ENCODE data around the gene MYO1A. TPM values are rescaled to one million over a fixed set of nuclear protein-coding genes. Genes with fewer than 3 reads are reported as not detected.

The MYO1A gene
- total and polyA plus RNA-seq, 8 donors = 0.70 to 97.3 (median 17.4) TPM

GRCh38 chr12:57069523-57069922 is 19.6 kb upstream of the MYO1A start:
- Histone ChIP-seq H3K36me3 (peaks cover 0 to 39% (median 34%) of the 10 kb centered on the region in 4 donors), H3K4me3 (no peak overlapping the region), H3K27me3 (no peaks in the 10 kb centered on the region), H3K27ac (peak overlapping the region; percentile 16 to 79 (median 77)), H3K9me3 (no peaks in the 10 kb centered on the region), H3K4me1 (peaks cover 0 to 34% (median 17%) of the 10 kb centered on the region in 4 donors)
- 20 to 38% (median 27%) methylated on average over 3 of the region's 3 CpGs for WGBS, 5 donors
- TF ChIP-seq POLR2AphosphoS5 (IDR thresholded peaks at IDR 0.05) (peak in 2 of 3 donors; percentile 40 to 81), CTCF (IDR thresholded peaks at IDR 0.05) (peak in 5 of 7 experiments; percentile 76 to 96 (median 86)), POLR2A (IDR thresholded peaks at IDR 0.05) (no peak)
- DNase-seq = peak; percentile 60 to 93
- intact Hi-C loops (cut with DNase I; ENCODE audit: low total_unique reads) = loop anchor here (5.0 kb wide), 1 partner anchor 43 kb away; the partner anchor contains the start of gene STAT6

GRCh38 chr12:57066245-57066644 is 16.3 kb upstream of the MYO1A start:
- WGBS, 5 donors = 42 to 68% (median 52%) methylated on average over 2 of the region's 2 CpGs
- peaks cover 0 to 32% (median 24%) of the 10 kb centered on the region in 4 donors for H3K36me3 ChIP-seq
- TF ChIP-seq POLR2A (IDR thresholded peaks at IDR 0.05) (no peak), EP300 (IDR thresholded peaks at IDR 0.05) (no peak), CTCF (IDR thresholded peaks at IDR 0.05) (no peak), POLR2AphosphoS5 (IDR thresholded peaks at IDR 0.05) (no peak)
- H3K4me3 ChIP-seq = no peak overlapping the region
- H3K4me1 ChIP-seq = peaks cover 0 to 26% (median 9%) of the 10 kb centered on the region in 4 donors
- H3K9me3 ChIP-seq = no peaks in the 10 kb centered on the region
- H3K27ac ChIP-seq = peak overlapping the region in 2 of 5 donors; percentile 35 to 62
- DNase-seq = no peak
- intact Hi-C loops (cut with DNase I; ENCODE audit: low total_unique reads) = loop anchor here (5.0 kb wide), 1 partner anchor 46 kb away; the partner anchor contains the start of gene STAT6
- no peaks in the 10 kb centered on the region for H3K27me3 ChIP-seq

- 63 to 73% (median 71%) methylated on average over 5 of the region's 5 CpGs for WGBS, 5 donors
- peak in 1 of 2 donors; percentile 55 for DNase-seq
- no peak for TF ChIP-seq EP300 (IDR thresholded peaks at IDR 0.05)
- no peak for TF ChIP-seq POLR2A (IDR thresholded peaks at IDR 0.05)
- no peak for TF ChIP-seq POLR2AphosphoS5 (IDR thresholded peaks at IDR 0.05)
- no peak for TF ChIP-seq CTCF (IDR thresholded peaks at IDR 0.05)
- Histone ChIP-seq H3K36me3 (peaks cover 10 to 37% (median 30%) of the 10 kb centered on the region in 4 donors), H3K27me3 (no peaks in the 10 kb centered on the region), H3K4me1 (peaks cover 0 to 15% (median 4%) of the 10 kb centered on the region in 4 donors), H3K9me3 (no peaks in the 10 kb centered on the region), H3K27ac (peak overlapping the region in 1 of 5 donors; percentile 43), H3K4me3 (no peak overlapping the region)
- intact Hi-C loops (cut with DNase I; ENCODE audit: low total_unique reads) = loop anchor here (5.0 kb wide), 1 partner anchor 57 kb away; the partner anchor contains the start of gene ZBTB39
Measured at GRCh38 chr12:57063991-57064685, 14.2 kb upstream of the MYO1A start.

DNA sequence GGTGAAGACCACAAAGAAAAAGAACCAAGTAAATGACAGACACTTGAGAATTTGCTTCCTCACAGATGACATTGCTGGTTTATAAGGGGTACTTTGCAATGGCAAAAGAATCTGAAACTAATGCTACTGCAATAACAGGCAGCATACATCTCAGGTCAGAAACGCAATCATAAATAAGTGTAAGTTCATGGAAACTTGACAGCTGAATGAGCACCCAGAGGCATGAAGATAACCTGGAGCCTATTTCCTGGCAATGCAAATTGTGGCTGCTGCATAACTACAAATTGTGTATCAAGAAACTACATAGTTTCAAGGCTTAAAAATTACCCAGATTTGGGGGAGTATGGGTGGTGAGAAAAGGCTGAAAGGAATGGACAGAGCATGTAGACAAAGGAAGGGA is 8.5 kb upstream of the MYO1A start:
- no peak for DNase-seq
- peaks cover 10 to 37% (median 37%) of the 10 kb centered on the region in 4 donors for H3K36me3 ChIP-seq
- TF ChIP-seq POLR2A (IDR thresholded peaks at IDR 0.05) (no peak), POLR2AphosphoS5 (IDR thresholded peaks at IDR 0.05) (no peak), EP300 (IDR thresholded peaks at IDR 0.05) (no peak), CTCF (IDR thresholded peaks at IDR 0.05) (no peak)
- intact Hi-C loops (cut with DNase I; ENCODE audit: low total_unique reads) = no loop called here
- H3K9me3 ChIP-seq = no peaks in the 10 kb centered on the region
- H3K27me3 ChIP-seq = no peaks in the 10 kb centered on the region
- H3K4me3 ChIP-seq = no peak overlapping the region
- WGBS, 5 donors = 91 to 100% (median 97%) methylated on average over 1 of the region's 1 CpG
- H3K27ac ChIP-seq = no peak overlapping the region
- peaks cover 0 to 10% (median 2%) of the 10 kb centered on the region in 4 donors for H3K4me1 ChIP-seq

Measured in stomach (tissue), 9 donors.